GM12873 (cell line): ENCODE results near the gene NINJ1.

Experiments
- CTCF ChIP-seq: IDR thresholded peaks from 2 replicates; pipeline ENCODE4 v1.5.1; 2012; ENCODE audit warnings: low read depth, mild to moderate bottlenecking, moderate library complexity, low read length, control low read depth; ENCODE audit not compliant: insufficient read depth; ENCODE audit errors: missing control alignments

NINJ1 gene

DNA sequence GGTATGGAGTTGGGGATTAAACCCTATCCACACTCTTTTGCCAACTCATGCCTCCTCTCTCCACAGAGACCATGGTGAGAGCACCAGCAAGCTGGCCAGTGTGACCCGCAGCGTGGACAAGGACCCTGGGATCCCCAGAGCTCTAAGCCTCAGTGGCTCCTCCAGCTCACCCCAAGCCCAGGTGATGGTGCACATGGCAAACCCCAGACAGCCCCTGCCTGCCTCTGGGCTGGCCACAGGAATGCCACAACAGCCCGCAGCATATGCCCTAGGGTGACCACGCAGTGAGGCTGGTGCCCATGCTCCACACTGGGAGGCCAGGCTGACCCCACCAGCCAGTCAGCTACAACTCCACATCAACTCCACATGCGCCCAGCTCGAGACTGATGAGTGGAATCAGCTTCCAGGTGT is 49.6 kb downstream of the NINJ1 start:
- no peak for TF ChIP-seq CTCF

- no peak for TF ChIP-seq CTCF
Observed at GRCh38 chr9:93083592-93084470, 50.2 kb downstream of the NINJ1 start.

DNA sequence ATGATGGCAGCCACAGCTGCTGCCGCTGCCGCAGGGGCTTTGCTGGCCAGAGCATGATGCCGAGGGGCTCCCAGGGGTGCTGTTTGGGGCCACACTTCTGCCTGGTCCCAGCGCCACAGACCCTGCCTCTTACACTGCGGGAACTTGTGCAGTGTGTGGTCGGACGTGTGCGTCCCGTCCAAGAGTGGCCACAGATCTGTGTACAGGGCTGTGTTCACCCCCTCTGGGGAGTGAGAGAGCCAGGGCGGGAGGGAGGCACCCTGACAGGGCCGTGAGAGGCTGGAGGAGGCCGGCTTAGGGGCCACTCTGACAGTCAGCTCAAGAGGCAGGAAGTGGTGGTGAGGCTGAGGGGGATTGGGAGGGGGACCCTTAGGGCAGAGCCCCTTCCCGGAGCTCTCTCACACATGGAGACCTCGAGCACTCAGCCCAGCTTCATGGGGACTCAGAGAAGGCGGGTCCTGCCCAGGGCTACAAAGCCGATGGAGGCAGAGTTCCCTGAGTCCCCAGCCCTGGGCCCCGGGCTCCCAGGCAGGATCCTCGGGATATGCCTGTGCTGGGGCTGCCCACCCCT is 51.1 kb downstream of the NINJ1 start:
- TF ChIP-seq CTCF: no peak

DNA sequence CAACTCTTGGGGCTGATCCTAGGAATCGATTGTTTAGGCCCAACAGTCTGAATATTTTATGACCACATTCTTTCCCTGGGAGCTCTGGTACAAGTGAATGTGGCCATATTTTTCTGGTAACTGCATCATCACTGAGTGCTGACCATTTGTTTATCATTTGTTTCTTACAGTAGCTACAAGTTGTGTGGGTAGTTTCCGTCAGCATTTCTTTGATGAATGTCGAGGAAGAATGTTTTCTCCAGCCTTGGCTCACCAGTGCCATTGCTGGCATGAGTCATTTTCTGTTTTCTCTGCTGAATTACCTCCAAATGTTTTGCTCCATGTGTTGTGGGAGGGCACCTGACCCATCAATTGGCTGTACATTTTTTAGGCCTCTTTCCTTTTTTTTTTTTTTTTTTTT is 52.1 kb downstream of the NINJ1 start:
- no peak for TF ChIP-seq CTCF

GRCh38 chr9:93081081-93081529 is 52.9 kb downstream of the NINJ1 start:
- TF ChIP-seq CTCF: no peak

GRCh38 chr9:93080406-93080805 is 53.6 kb downstream of the NINJ1 start:
- no peak for TF ChIP-seq CTCF

DNA sequence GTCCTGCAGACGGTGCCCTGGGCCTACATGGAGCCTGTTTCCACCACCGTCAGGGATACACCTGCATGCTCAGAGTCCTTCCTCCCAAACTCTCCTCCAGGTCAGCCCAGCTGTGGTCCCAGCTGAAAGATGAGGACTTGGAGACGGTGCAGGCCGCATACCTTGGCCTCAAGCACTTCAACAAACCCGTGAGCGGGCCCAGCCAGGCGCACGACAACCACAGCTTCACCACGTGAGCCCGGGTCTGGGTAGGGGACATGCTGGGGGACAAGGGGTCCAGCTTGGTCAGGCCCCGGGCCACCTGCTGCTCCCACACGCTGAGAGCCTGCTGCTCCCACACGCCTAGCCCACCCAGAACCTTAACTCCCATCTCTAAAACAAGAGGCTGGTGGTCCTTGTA is 54.7 kb downstream of the NINJ1 start:
- TF ChIP-seq CTCF: no peak
